Astrocyte (in vitro differentiated cells and primary cell): ENCODE data around the gene FUT6.

Experiments
- EZH2 ChIP-seq: IDR thresholded peaks from 2 replicates; pipeline ENCODE4 v1.6.1; 2012; ENCODE audit warnings: mild to moderate bottlenecking, low read length, inconsistent platforms; ENCODE audit not compliant: insufficient read depth
- TF ChIP-seq, protein P1 (sequence below): IDR thresholded peaks from 2 replicates; pipeline ENCODE4 v1.5.1; 2011; ENCODE audit warnings: low read depth, mild to moderate bottlenecking, inconsistent platforms, low read length, moderate library complexity; ENCODE audit not compliant: insufficient read depth

DNA sequence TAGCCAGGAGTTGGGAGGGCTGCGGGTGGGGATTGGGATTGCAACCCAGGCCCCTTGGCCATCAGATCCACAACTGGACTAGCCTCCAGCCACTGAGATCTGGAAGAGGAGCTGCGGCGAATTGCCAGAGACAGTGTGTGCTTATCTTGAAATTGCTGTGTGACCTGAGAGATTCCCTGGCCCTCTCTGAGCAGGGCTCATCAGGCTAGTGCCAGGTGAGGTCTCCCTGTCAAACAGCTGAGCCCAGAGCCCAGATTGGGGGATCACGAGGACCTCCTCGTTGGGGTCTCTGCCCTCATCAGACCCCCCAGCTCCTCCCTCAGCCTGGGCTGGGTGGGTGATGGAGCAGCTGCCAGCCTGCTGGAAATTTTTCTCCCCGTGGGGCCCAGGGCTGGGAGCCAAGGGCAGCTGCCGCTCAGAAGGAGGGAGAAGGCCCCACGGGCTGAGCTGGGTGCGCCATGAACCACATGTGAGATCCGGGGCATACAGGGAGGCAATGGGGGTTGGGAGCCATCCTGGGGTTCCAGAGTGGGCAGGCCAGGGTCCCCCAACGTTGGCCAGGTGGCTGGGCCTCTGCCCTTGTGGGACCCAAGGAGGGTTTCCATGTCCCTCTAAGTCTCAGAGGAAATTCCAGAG lies 23.6 kb upstream of the FUT6 start:
- TF ChIP-seq, protein P1, sequence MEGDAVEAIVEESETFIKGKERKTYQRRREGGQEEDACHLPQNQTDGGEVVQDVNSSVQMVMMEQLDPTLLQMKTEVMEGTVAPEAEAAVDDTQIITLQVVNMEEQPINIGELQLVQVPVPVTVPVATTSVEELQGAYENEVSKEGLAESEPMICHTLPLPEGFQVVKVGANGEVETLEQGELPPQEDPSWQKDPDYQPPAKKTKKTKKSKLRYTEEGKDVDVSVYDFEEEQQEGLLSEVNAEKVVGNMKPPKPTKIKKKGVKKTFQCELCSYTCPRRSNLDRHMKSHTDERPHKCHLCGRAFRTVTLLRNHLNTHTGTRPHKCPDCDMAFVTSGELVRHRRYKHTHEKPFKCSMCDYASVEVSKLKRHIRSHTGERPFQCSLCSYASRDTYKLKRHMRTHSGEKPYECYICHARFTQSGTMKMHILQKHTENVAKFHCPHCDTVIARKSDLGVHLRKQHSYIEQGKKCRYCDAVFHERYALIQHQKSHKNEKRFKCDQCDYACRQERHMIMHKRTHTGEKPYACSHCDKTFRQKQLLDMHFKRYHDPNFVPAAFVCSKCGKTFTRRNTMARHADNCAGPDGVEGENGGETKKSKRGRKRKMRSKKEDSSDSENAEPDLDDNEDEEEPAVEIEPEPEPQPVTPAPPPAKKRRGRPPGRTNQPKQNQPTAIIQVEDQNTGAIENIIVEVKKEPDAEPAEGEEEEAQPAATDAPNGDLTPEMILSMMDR, result no peak
- TF ChIP-seq EZH2, result no peak
